Glutamatergic neuron (in vitro differentiated cells): ENCODE results near the gene SNTB2. TPM values are rescaled to one million over a fixed set of nuclear protein-coding genes. Genes with fewer than 3 reads are reported as not detected.

Source experiments
- DNase-seq: peaks from one replicate; pipeline ENCODE4 v3.0.0; 2022
- H3K27ac Mint-ChIP-seq: one replicate; pipeline ENCODE4 v1.8.0; 2020; ENCODE audit warnings: mild to moderate bottlenecking, mixed read lengths, inconsistent platforms; ENCODE audit not compliant: unreplicated experiment
- H3K27me3 Mint-ChIP-seq: one replicate; pipeline ENCODE4 v1.8.0; 2020; ENCODE audit warnings: mild to moderate bottlenecking, moderate library complexity, mixed read lengths, inconsistent platforms; ENCODE audit not compliant: unreplicated experiment
- H3K36me3 Mint-ChIP-seq: one replicate; pipeline ENCODE4 v1.8.0; 2020; ENCODE audit warnings: mild to moderate bottlenecking, mixed read lengths, inconsistent platforms; ENCODE audit not compliant: unreplicated experiment
- H3K4me1 Mint-ChIP-seq: one replicate; pipeline ENCODE4 v1.8.0; 2020; ENCODE audit warnings: mild to moderate bottlenecking, low read depth, mixed read lengths, inconsistent platforms; ENCODE audit not compliant: unreplicated experiment
- H3K4me3 Mint-ChIP-seq: one replicate; pipeline ENCODE4 v1.8.0; 2020; ENCODE audit warnings: mild to moderate bottlenecking, mixed read lengths, inconsistent platforms; ENCODE audit not compliant: unreplicated experiment
- H3K9me3 Mint-ChIP-seq: one replicate; pipeline ENCODE4 v1.8.0; 2020; ENCODE audit warnings: mild to moderate bottlenecking, moderate library complexity, mixed read lengths, inconsistent platforms; ENCODE audit not compliant: unreplicated experiment
- total RNA-seq: library from RNA; stranded (reverse); fragmentation: NEBNext Ultra II Directional; extraction: Animal tissue kit (Norgen Biotek cat#: 25700); gene quantifications from one replicate; pipeline ENCODE4 v1.2.1, GENCODE V29; 2021; ENCODE audit not compliant: unreplicated experiment
- TF ChIP-seq, protein P1 (sequence below): fragments of 200-600 bp; sonication (generic); IDR thresholded peaks from one replicate; pipeline ENCODE4 v1.5.0; 2021; ENCODE audit not compliant: partially characterized antibody, unreplicated experiment

Gene SNTB2
- total RNA-seq, 1 donor from 2014 or later, result 26.8 TPM

DNA sequence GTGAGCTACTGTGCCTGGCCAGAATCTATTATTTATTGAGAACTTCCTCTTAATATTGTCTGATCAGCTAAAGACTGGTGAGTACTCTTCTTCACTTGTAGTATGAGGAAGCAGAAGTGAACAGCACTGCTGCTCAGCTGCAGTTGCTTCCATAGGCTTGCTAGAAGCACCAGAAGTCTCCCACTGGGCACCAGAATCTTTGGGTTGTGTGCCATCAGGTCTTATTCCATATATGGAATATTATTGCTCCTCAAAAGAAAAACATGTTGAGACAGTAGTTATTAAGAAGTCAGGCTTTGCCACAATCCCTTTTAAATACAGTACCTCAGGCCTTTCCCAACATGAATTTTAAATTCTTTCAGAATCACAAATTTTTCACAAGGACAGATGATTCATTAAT, 17.2 kb downstream of the SNTB2 start:
- TF ChIP-seq, protein P1, sequence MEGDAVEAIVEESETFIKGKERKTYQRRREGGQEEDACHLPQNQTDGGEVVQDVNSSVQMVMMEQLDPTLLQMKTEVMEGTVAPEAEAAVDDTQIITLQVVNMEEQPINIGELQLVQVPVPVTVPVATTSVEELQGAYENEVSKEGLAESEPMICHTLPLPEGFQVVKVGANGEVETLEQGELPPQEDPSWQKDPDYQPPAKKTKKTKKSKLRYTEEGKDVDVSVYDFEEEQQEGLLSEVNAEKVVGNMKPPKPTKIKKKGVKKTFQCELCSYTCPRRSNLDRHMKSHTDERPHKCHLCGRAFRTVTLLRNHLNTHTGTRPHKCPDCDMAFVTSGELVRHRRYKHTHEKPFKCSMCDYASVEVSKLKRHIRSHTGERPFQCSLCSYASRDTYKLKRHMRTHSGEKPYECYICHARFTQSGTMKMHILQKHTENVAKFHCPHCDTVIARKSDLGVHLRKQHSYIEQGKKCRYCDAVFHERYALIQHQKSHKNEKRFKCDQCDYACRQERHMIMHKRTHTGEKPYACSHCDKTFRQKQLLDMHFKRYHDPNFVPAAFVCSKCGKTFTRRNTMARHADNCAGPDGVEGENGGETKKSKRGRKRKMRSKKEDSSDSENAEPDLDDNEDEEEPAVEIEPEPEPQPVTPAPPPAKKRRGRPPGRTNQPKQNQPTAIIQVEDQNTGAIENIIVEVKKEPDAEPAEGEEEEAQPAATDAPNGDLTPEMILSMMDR, result no peak
- Mint-ChIP-seq H3K9me3 (no peaks in the 10 kb centered on the region), H3K4me1 (no peaks in the 10 kb centered on the region), H3K27ac (no peak overlapping the region), H3K27me3 (peaks cover 1% of the 10 kb centered on the region), H3K36me3 (no peaks in the 10 kb centered on the region), H3K4me3 (no peak overlapping the region)
- DNase-seq, result no peak

DNA sequence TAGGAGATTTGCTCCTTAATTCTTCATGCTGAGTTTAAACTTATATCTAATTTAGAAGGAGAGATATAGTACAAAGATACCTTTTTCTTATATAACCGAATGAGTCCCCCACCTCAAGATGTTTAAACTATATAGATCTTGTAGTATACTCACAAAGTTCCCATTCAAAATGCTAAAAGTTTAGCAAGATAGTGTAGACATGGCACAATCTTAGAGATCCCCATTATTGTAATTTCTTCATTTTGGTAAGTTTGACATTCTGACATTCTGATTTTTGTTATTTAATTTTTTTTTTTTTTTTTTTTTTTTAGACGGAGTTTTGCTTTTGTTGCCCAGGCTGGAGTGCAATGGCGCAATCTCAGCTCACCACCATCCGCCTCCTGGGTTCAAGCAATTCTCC, 22.8 kb downstream of the SNTB2 start:
- TF ChIP-seq, protein P1, result no peak

DNA sequence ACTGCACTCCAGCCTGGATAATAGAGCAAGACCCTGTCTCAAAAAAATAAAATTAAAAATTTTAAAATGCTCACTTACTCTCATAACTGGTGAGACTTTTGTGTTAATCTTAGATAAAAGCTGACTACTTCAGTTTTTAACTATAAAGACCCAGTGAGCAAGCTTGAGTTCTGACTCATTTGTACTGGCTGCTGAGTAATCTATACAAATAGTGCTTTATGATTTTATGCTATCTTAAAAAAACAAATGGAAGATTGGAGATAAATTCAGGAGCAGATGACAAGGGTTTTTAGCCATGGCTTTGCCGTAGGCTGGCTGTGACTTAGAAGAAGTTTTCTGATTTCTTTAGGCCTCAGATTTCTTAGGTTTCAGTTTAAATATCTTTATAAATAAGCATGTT, 30.5 kb downstream of the SNTB2 start:
- TF ChIP-seq, protein P1, result no peak
- DNase-seq, result no peak
- H3K27ac Mint-ChIP-seq, result no peak overlapping the region

More for the DNA sequence above, 22.8 kb downstream of the SNTB2 start:
- Mint-ChIP-seq H3K4me3 (no peak overlapping the region), H3K27ac (no peak overlapping the region), H3K27me3 (peaks cover 1% of the 10 kb centered on the region), H3K4me1 (no peaks in the 10 kb centered on the region), H3K9me3 (no peaks in the 10 kb centered on the region), H3K36me3 (no peaks in the 10 kb centered on the region)
- no peak for DNase-seq

DNA sequence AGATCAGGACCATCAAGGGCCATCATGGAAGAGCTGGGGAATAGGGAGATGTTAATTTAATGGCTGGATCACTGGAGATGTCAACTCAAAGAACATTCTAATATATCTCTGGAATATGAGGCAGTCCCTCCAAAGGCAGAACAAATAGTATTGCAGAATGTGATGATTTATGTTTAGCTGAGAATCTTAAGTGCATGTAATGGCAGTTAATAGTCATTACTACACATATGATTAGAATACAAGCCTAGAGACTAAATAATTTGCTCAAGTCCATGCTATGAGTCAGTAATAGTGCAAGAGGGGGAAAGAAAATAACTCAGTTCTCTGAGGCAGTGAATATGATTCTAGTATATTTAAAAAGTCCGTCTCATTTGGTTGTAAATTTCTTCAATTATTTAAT, 32.3 kb downstream of the SNTB2 start:
- Mint-ChIP-seq H3K9me3 (no peaks in the 10 kb centered on the region), H3K4me3 (no peak overlapping the region), H3K27me3 (no peaks in the 10 kb centered on the region), H3K4me1 (peaks cover 6% of the 10 kb centered on the region), H3K27ac (no peak overlapping the region), H3K36me3 (no peaks in the 10 kb centered on the region)
- no peak for DNase-seq
- TF ChIP-seq, protein P1, result no peak

More for the DNA sequence above, 30.5 kb downstream of the SNTB2 start:
- peaks cover 6% of the 10 kb centered on the region for H3K4me1 Mint-ChIP-seq
- H3K36me3 Mint-ChIP-seq, result no peaks in the 10 kb centered on the region
- H3K4me3 Mint-ChIP-seq, result no peak overlapping the region
- H3K27me3 Mint-ChIP-seq, result no peaks in the 10 kb centered on the region
- H3K9me3 Mint-ChIP-seq, result no peaks in the 10 kb centered on the region

DNA sequence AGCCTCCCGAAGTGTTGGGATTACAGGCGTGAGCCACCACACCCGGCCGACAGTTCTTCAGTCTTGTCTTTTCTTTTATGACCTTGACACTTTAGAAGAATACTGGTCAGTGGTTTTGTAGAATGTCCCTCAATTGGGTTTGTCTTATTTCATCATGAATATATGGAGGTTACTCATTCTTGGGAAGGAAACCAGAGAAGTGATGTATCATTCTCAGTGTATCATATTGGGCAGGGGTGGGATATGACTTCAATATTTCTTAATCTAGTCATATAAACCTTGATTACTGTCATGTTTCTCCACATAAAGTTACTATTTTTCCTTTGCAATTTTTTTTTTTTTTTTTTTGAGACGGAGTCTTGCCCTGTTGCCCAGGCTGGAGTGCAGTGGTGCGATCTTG, 36.9 kb downstream of the SNTB2 start:
- H3K9me3 Mint-ChIP-seq, result no peaks in the 10 kb centered on the region
- H3K36me3 Mint-ChIP-seq, result no peaks in the 10 kb centered on the region
- no peaks in the 10 kb centered on the region for H3K27me3 Mint-ChIP-seq
- DNase-seq, result no peak
- H3K4me1 Mint-ChIP-seq, result no peaks in the 10 kb centered on the region
- TF ChIP-seq, protein P1, result no peak
- H3K27ac Mint-ChIP-seq, result no peak overlapping the region
- no peak overlapping the region for H3K4me3 Mint-ChIP-seq
